Subcutaneous abdominal adipose tissue (tissue), 5 donors: Measurements from ENCODE around the gene TGFBR3.

ENCODE experiments used
- H3K27ac ChIP-seq: one replicate; pipeline ENCODE4 v1.7.0; 2013; ENCODE audit warnings: low read depth, mild to moderate bottlenecking, inconsistent platforms, low read length, moderate library complexity
- H3K27me3 ChIP-seq, 5 donors: one replicate each; pipeline ENCODE4 v1.7.0; 2013; ENCODE audit warnings: low read length in 5 of 5, inconsistent platforms in 1 of 5; ENCODE audit not compliant: control insufficient read depth in 5 of 5, insufficient read depth in 4 of 5
- H3K36me3 ChIP-seq, 5 donors: one replicate each; pipeline ENCODE4 v1.7.0; 2013; ENCODE audit warnings: low read length in 5 of 5; ENCODE audit not compliant: control insufficient read depth in 5 of 5, insufficient read depth in 5 of 5
- H3K4me1 ChIP-seq, 5 donors: one replicate each; pipeline ENCODE4 v1.7.0; 2013; ENCODE audit warnings: low read length in 5 of 5, mild to moderate bottlenecking in 3 of 5, moderate library complexity in 1 of 5; ENCODE audit not compliant: control insufficient read depth in 5 of 5, insufficient read depth in 5 of 5
- H3K4me3 ChIP-seq, 5 donors: one replicate each; pipeline ENCODE4 v1.7.0; 2013; ENCODE audit warnings: low read length in 5 of 5, low read depth in 1 of 5
- H3K9ac ChIP-seq, 5 donors: one replicate each; pipeline ENCODE4 v1.7.0; 2013; ENCODE audit warnings: low read length in 5 of 5, mild to moderate bottlenecking in 4 of 5, moderate library complexity in 3 of 5
- H3K9me3 ChIP-seq, 5 donors: one replicate each; pipeline ENCODE4 v1.7.0; 2013; ENCODE audit warnings: low read length in 5 of 5; ENCODE audit not compliant: control insufficient read depth in 5 of 5
- donor health status: healthy.
- donor health status: healthy.
- donor health status: healthy.
- donor health status: healthy.
- donor health status: healthy.

Gene TGFBR3

GRCh38 chr1:91633438-91633837 lies 252.5 kb downstream of the TGFBR3 start:
- Histone ChIP-seq H3K9ac (peak overlapping the region in 1 of 5 donors; percentile 14), H3K27ac (no peak overlapping the region), H3K27me3 (no peaks in the 10 kb centered on the region), H3K4me1 (peaks cover 0 to 11% (median 4%) of the 10 kb centered on the region in 5 donors), H3K36me3 (no peaks in the 10 kb centered on the region), H3K9me3 (peaks cover 0 to 4% (median 0%) of the 10 kb centered on the region in 5 donors), H3K4me3 (no peak overlapping the region)

- peaks cover 0 to 4% (median 0%) of the 10 kb centered on the region in 5 donors for H3K9me3 ChIP-seq
- no peak overlapping the region for H3K4me3 ChIP-seq
- H3K27me3 ChIP-seq: no peaks in the 10 kb centered on the region
Measured at GRCh38 chr1:91631718-91632330, 254.1 kb downstream of the TGFBR3 start.

GRCh38 chr1:91630803-91631202 lies 255.1 kb downstream of the TGFBR3 start:
- Histone ChIP-seq H3K4me1 (peaks cover 0 to 7% (median 5%) of the 10 kb centered on the region in 5 donors), H3K27ac (no peak overlapping the region), H3K4me3 (no peak overlapping the region), H3K36me3 (no peaks in the 10 kb centered on the region), H3K9me3 (peaks cover 0 to 4% (median 0%) of the 10 kb centered on the region in 5 donors), H3K9ac (no peak overlapping the region), H3K27me3 (no peaks in the 10 kb centered on the region)

More at GRCh38 chr1:91631718-91632330, 254.1 kb downstream of the TGFBR3 start:
- Histone ChIP-seq H3K27ac (no peak overlapping the region), H3K9ac (no peak overlapping the region), H3K36me3 (no peaks in the 10 kb centered on the region), H3K4me1 (peaks cover 0 to 7% (median 4%) of the 10 kb centered on the region in 5 donors)
